IMR-90 (cell line): ENCODE data around the gene OXNAD1. TPM values are rescaled to one million over a fixed set of nuclear protein-coding genes. Genes with fewer than 3 reads are reported as not detected.

Experiments
- ATAC-seq: fragments of 200-7000 bp; cut with Tn5 transposase; 2 replicates; pipeline ENCODE4 v1.9.1; 2020; ENCODE audit warnings: low read depth, mild to moderate bottlenecking, moderate library complexity
- BruUV-seq: library from RNA; stranded (reverse); fragments of 400-500 nt; replicated peaks from 2 replicates; lab custom pipeline; 2021; lab: Mats Ljungman, UMichigan
- CTCF ChIA-PET: fragments of 300-600 bp; formaldehyde crosslinking; extraction: SDS; loops from one replicate; lab custom pipeline; 2021; ENCODE audit warnings: antibody characterized with exemption; lab: Yijun Ruan, JAX
- POLR2A ChIA-PET: fragments of 300-600 bp; sonication (Branson Sonifier 250); formaldehyde crosslinking; loops from one replicate; lab custom pipeline; 2022; ENCODE audit warnings: antibody characterized with exemption; ENCODE audit not compliant: unreplicated experiment; lab: Charles Lee
- DNase-seq: peaks from one replicate; pipeline ENCODE4 v3.0.0; 2013
- H2AFZ ChIP-seq: replicated peaks from 2 replicates; pipeline ENCODE3; 2013; ENCODE audit warnings: low read length, mild to moderate bottlenecking; ENCODE audit not compliant: poor library complexity
- H2AK5ac ChIP-seq: 2 replicates; pipeline ENCODE4 v1.6.1; 2013; ENCODE audit warnings: low read depth, low read length, inconsistent platforms
- H2AK9ac ChIP-seq: replicated peaks from 2 replicates; pipeline ENCODE3; 2013; ENCODE audit warnings: mild to moderate bottlenecking, low read depth, low read length, moderate library complexity; ENCODE audit not compliant: poor library complexity
- H2BK120ac ChIP-seq: 2 replicates; pipeline ENCODE4 v1.6.1; 2013; ENCODE audit warnings: low read depth, low read length, inconsistent platforms
- H2BK15ac ChIP-seq: 3 replicates; pipeline ENCODE4 v1.6.1; 2013; ENCODE audit warnings: low read depth, low read length, inconsistent platforms
- H2BK20ac ChIP-seq: 2 replicates; pipeline ENCODE4 v1.6.1; 2013; ENCODE audit warnings: low read depth, mild to moderate bottlenecking, inconsistent platforms, low read length, moderate library complexity
- H2BK5ac ChIP-seq: 2 replicates; pipeline ENCODE4 v1.6.1; 2013; ENCODE audit warnings: mild to moderate bottlenecking, low read depth, low read length, inconsistent platforms; ENCODE audit not compliant: poor library complexity, severe bottlenecking
- H3K14ac ChIP-seq: replicated peaks from 2 replicates; pipeline ENCODE4 v1.6.1; 2013; ENCODE audit warnings: low read depth, low read length, inconsistent platforms
- H3K18ac ChIP-seq: 2 replicates; pipeline ENCODE4 v1.6.1; 2013; ENCODE audit warnings: low read depth, low read length, control low read depth
- H3K23ac ChIP-seq: 2 replicates; pipeline ENCODE4 v1.6.1; 2013; ENCODE audit warnings: low read depth, low read length, inconsistent platforms
- H3K27ac ChIP-seq: 2 replicates; pipeline ENCODE4 v1.5.1; 2013; ENCODE audit warnings: mild to moderate bottlenecking, control low read depth, low read length; ENCODE audit not compliant: insufficient read depth
- H3K27me3 ChIP-seq: 2 replicates; pipeline ENCODE4 v1.6.1; 2013; ENCODE audit warnings: low read length; ENCODE audit not compliant: control insufficient read depth, insufficient read depth
- H3K36me3 ChIP-seq: 2 replicates; pipeline ENCODE4 v1.6.1; 2013; ENCODE audit warnings: low read length, mixed read lengths; ENCODE audit not compliant: control insufficient read depth, insufficient read depth
- H3K4ac ChIP-seq: 2 replicates; pipeline ENCODE4 v1.6.1; 2013; ENCODE audit warnings: low read depth, low read length, inconsistent platforms
- H3K4me1 ChIP-seq: 2 replicates; pipeline ENCODE4 v1.6.1; 2013; ENCODE audit warnings: low read length, mixed read lengths; ENCODE audit not compliant: control insufficient read depth, insufficient read depth
- H3K4me2 ChIP-seq: 2 replicates; pipeline ENCODE4 v1.6.1; 2013; ENCODE audit warnings: low read depth, mild to moderate bottlenecking, control low read depth, low read length, moderate library complexity
- H3K4me3 ChIP-seq: 2 replicates; pipeline ENCODE4 v1.5.1; 2013; ENCODE audit warnings: low read depth, mild to moderate bottlenecking, control low read depth, low read length, moderate library complexity; ENCODE audit not compliant: insufficient read depth
- H3K56ac ChIP-seq: 2 replicates; pipeline ENCODE4 v1.6.1; 2013; ENCODE audit warnings: low read length, inconsistent platforms; ENCODE audit not compliant: insufficient read depth; ENCODE audit errors: extremely low read depth
- H3K79me1 ChIP-seq, 2 experiments: 2 replicates each; pipeline ENCODE4 v1.6.1; 2013; ENCODE audit warnings: low read length in 2 of 2, inconsistent platforms in 1 of 2, low read depth in 1 of 2
- H3K9ac ChIP-seq: 2 replicates; pipeline ENCODE4 v1.6.1; 2013; ENCODE audit warnings: low read depth, low read length, control low read depth
- H3K9me1 ChIP-seq: 2 replicates; pipeline ENCODE4 v1.6.1; 2013; ENCODE audit warnings: low read length, inconsistent platforms; ENCODE audit not compliant: insufficient read depth
- H3K9me3 ChIP-seq: 2 replicates; pipeline ENCODE4 v1.6.1; 2013; ENCODE audit warnings: low read length; ENCODE audit not compliant: control insufficient read depth, insufficient read depth
- H4K20me1 ChIP-seq: 2 replicates; pipeline ENCODE4 v1.6.1; 2013; ENCODE audit warnings: low read length, inconsistent platforms; ENCODE audit not compliant: insufficient read depth
- H4K5ac ChIP-seq: 2 replicates; pipeline ENCODE4 v1.6.1; 2013; ENCODE audit warnings: mild to moderate bottlenecking, low read depth, low read length, control low read depth
- H4K8ac ChIP-seq, 2 experiments: 2 replicates each; pipeline ENCODE4 v1.6.1; 2013; ENCODE audit warnings: low read depth in 2 of 2, low read length in 2 of 2, control low read depth in 1 of 2, inconsistent platforms in 1 of 2
- H4K91ac ChIP-seq: 2 replicates; pipeline ENCODE4 v1.6.1; 2013; ENCODE audit warnings: low read depth, low read length, inconsistent platforms; ENCODE audit not compliant: insufficient read depth
- BHLHE40 ChIP-seq: fragments of 150-350 bp; IDR thresholded peaks from 2 replicates; pipeline ENCODE4 v1.6.1; 2016; ENCODE audit warnings: mild to moderate bottlenecking, low read depth, low read length
- ELK1 ChIP-seq: fragments of 150-350 bp; IDR thresholded peaks from 2 replicates; pipeline ENCODE4 v1.6.1; 2016; ENCODE audit warnings: low read depth, mild to moderate bottlenecking, low read length, moderate library complexity, borderline replicate concordance
- MAFK ChIP-seq: IDR thresholded peaks from 2 replicates; pipeline ENCODE4 v1.6.1; 2012; ENCODE audit warnings: low read depth, low read length, improper control_type of control experiment
- MAZ ChIP-seq: IDR thresholded peaks from 2 replicates; pipeline ENCODE4 v1.6.1; 2012; ENCODE audit warnings: low read depth, mild to moderate bottlenecking, low read length, improper control_type of control experiment, moderate library complexity, borderline replicate concordance
- NFE2L2 ChIP-seq: fragments of 150-350 bp; IDR thresholded peaks from 2 replicates; pipeline ENCODE4 v1.6.1; 2016; ENCODE audit warnings: low read depth, mild to moderate bottlenecking, low read length
- POLR2A ChIP-seq: IDR thresholded peaks from 2 replicates; pipeline ENCODE4 v1.6.1; 2012; ENCODE audit warnings: mild to moderate bottlenecking, low read depth, low read length
- RCOR1 ChIP-seq: IDR thresholded peaks from 2 replicates; pipeline ENCODE4 v1.6.1; 2012; ENCODE audit warnings: mild to moderate bottlenecking, low read length, improper control_type of control experiment; ENCODE audit not compliant: insufficient replicate concordance
- SMC3 ChIP-seq: fragments of 150-350 bp; IDR thresholded peaks from 2 replicates; pipeline ENCODE4 v1.6.1; 2016; ENCODE audit warnings: low read depth, mild to moderate bottlenecking, antibody characterized with exemption, low read length, moderate library complexity
- WGBS, 2 experiments: methylation state at CpG; one replicate each; pipeline versions ENCODE4 v1.1.5 to v1.1.7; 2013; ENCODE audit warnings: missing lambda C conversion rate in 2 of 2; ENCODE audit not compliant: insufficient read length in 1 of 2; ENCODE audit errors: extremely low coverage in 2 of 2; 5-methylcytosine and 5-hydroxymethylcytosine counted together
- dilution Hi-C: fragments of 300-500 bp; cut with HindIII; formaldehyde crosslinking; loops from one replicate; pipeline ENCODE4 v1.14.3; 2018; ENCODE audit warnings: low sequenced_read_pairs; ENCODE audit not compliant: unreplicated experiment
- in situ Hi-C: fragments of 300-500 bp; cut with MboI; formaldehyde crosslinking; loops from 3 replicates; pipeline ENCODE4 v1.14.3; 2019; ENCODE audit warnings: low sequenced_read_pairs, inconsistent platforms, mixed read lengths
- intact Hi-C: fragments of 100-400 bp; cut with micrococcal nuclease; formaldehyde crosslinking; loops from 2 replicates; pipeline ENCODE4 v1.10.0; 2022
- polyA plus RNA-seq, 3 experiments: library from polyadenylated mRNA; depleted of rRNA; stranded (reverse); fragments of >200 nt; gene quantifications; 2 replicates each; pipeline ENCODE4 v1.2.3, GENCODE V29; 2012; ENCODE audit warnings: low replicate concordance in 1 of 3
- total RNA-seq: library from RNA; depleted of rRNA; stranded (reverse); fragments of >200 nt; gene quantifications from 2 replicates; pipeline ENCODE4 v1.2.3, GENCODE V29; 2012
- TF ChIP-seq, protein P1 (sequence below): fragments of 150-350 bp; IDR thresholded peaks from 2 replicates; pipeline ENCODE4 v1.6.1; 2017; ENCODE audit warnings: mild to moderate bottlenecking, antibody characterized with exemption, low read length, low read depth

Gene OXNAD1
- total and polyA plus RNA-seq, 2 of the 4 experiments (the other 2 are of a cell fraction) = 6.2 to 11.3 TPM

GRCh38 chr3:16304061-16305010 lies 39.3 kb downstream of the OXNAD1 start (continued):
- no peak for TF ChIP-seq MAZ
- no peak for TF ChIP-seq MAFK

GRCh38 chr3:16305111-16305541 lies 40.1 kb downstream of the OXNAD1 start:
- ATAC-seq = no peak
- POLR2A ChIA-PET = no interaction called here

More at GRCh38 chr3:16305111-16305541, 40.1 kb downstream of the OXNAD1 start:
- WGBS, 2 experiments = 100% methylated on average over 1 of the region's 7 CpGs; no CpG with 5 or more reads in 1 of the 2 experiments
- Histone ChIP-seq H3K9ac (no peak overlapping the region), H3K79me1 (peaks cover 0 to 5% of the 10 kb centered on the region in 2 experiments; a peak in 1 of 4 replicates), H3K4ac (no peak overlapping the region), H2BK5ac (no peak overlapping the region), H2BK15ac (no peak overlapping the region), H3K27me3 (no peaks in the 10 kb centered on the region), H3K14ac (no peak overlapping the region), H3K4me2 (no peak overlapping the region), H2AFZ (no peak overlapping the region), H2AK9ac (no peak overlapping the region), H4K20me1 (no peaks in the 10 kb centered on the region), H4K91ac (no peak overlapping the region), H3K4me3 (no peak overlapping the region), H3K23ac (no peak overlapping the region), H4K8ac (no peak overlapping the region), H3K9me3 (no peaks in the 10 kb centered on the region), H3K27ac (no peak overlapping the region), H3K56ac (no peak overlapping the region), H3K4me1 (0 out of 2 replicates have a peak, but pooled peaks cover 2% of the 10 kb centered on the region), H2BK120ac (no peak overlapping the region), H2BK20ac (no peak overlapping the region), H2AK5ac (no peak overlapping the region), H4K5ac (no peak overlapping the region), H3K9me1 (peaks cover 9% of the 10 kb centered on the region), H3K36me3 (peaks cover 4% of the 10 kb centered on the region; the same call in 1 of the 2 replicates), H3K18ac (no peak overlapping the region)
- dilution Hi-C loops (no loop called here), intact Hi-C loops (no loop called here), in situ Hi-C loops (loop anchor here (5.0 kb wide), 1 partner anchor 212 kb away; no protein-coding TSS in a partner anchor)
- DNase-seq = no peak
- TF ChIP-seq MAFK (no peak), ELK1 (no peak), RCOR1 (no peak), NFE2L2 (no peak), POLR2A (no peak), SMC3 (no peak), BHLHE40 (no peak)
- TF ChIP-seq, protein P1, sequence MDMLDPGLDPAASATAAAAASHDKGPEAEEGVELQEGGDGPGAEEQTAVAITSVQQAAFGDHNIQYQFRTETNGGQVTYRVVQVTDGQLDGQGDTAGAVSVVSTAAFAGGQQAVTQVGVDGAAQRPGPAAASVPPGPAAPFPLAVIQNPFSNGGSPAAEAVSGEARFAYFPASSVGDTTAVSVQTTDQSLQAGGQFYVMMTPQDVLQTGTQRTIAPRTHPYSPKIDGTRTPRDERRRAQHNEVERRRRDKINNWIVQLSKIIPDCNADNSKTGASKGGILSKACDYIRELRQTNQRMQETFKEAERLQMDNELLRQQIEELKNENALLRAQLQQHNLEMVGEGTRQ = no peak
- CTCF ChIA-PET = interaction anchor here (1.3 kb wide), 1 partner anchor 15 kb away, joined by 4 read pairs; no protein-coding TSS in a partner anchor
- BruUV-seq = no TSS peak
